RWPE1 (cell line): Measurements from ENCODE around the gene KRTAP5-2.
"Not testable (repeated sequence)": the region's sequence is repeated elsewhere in the genome, so short reads cannot be mapped to it uniquely, and the experiment has no call there.

Experiments
- CTCF ChIA-PET: fragments of 350-600 bp; sonication (Branson Sonifier 250); formaldehyde crosslinking; extraction: SDS; loops from one replicate; lab custom pipeline; 2021; lab: Yijun Ruan, JAX
- POLR2A ChIA-PET: fragments of 400-600 bp; formaldehyde crosslinking; extraction: SDS; loops from one replicate; lab custom pipeline; 2020; ENCODE audit warnings: antibody characterized with exemption; ENCODE audit not compliant: low non-redundant PET; lab: Yijun Ruan, JAX
- DNase-seq: peaks from one replicate; pipeline ENCODE4 v3.0.0; 2012; ENCODE audit warnings: low spot score
- H3K27ac ChIP-seq: fragments of 450-650 bp; 2 replicates; pipeline ENCODE4 v1.5.1; 2017
- CTCF ChIP-seq: fragments of 450-650 bp; conservative IDR thresholded peaks from 2 replicates; pipeline ENCODE4 v1.5.1; 2017; ENCODE audit warnings: low read depth, mild to moderate bottlenecking

KRTAP5-2 gene

GRCh38 chr11:1586699-1587098, 11.4 kb downstream of the KRTAP5-2 start:
- CTCF ChIA-PET, result no interaction called here
- DNase-seq, result no peak
- POLR2A ChIA-PET, result no interaction called here
- no peak overlapping the region for H3K27ac ChIP-seq
- TF ChIP-seq CTCF, result no peak

DNA sequence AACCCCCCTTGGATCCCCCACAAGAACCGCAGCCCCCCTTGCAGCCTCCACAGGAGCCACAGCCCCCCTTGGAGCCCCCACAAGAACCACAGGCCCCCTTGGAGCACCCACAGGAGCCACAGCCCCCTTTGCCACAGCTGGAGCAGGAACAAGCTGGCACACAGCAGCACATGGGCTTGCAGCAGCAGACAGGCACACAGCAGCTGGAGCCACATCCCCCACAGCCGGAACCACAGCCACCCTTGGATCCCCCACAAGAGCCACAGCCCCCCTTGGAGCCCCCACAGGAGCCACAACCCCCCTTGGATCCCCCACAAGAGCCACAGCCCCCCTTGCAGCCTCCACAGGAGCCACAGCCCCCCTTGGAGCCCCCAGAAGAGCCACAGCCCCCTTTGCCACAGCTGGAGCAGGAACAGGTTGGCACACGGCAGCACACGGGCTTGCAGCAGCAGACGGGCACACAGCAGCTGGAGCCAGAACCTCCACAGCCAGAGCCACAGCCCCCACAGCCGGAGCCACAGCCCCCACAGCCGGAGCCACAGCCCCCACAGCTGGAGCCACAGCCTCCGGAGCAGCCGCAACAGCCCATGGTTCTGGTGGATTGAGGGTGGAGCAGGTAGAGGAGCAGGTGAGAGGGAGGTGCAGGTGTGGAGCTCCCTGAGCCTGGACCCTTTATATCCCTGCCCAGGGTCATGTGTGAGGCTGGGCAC, 13.3 kb downstream of the KRTAP5-2 start, which contains the start of gene KRTAP5-1:
Gene KRTAP5-1, minus strand, starts transcription at position 623 of the 710 bp plus-strand sequence. Its CDS starts 34 bp downstream, at position 589.
- DNase-seq, POLR2A ChIA-PET, H3K27ac ChIP-seq: not testable (repeated sequence)
- CTCF ChIA-PET, result interaction anchor here (0.8 kb wide), 1 partner anchor 10 kb away, joined by 3 read pairs; no protein-coding TSS in a partner anchor

DNA sequence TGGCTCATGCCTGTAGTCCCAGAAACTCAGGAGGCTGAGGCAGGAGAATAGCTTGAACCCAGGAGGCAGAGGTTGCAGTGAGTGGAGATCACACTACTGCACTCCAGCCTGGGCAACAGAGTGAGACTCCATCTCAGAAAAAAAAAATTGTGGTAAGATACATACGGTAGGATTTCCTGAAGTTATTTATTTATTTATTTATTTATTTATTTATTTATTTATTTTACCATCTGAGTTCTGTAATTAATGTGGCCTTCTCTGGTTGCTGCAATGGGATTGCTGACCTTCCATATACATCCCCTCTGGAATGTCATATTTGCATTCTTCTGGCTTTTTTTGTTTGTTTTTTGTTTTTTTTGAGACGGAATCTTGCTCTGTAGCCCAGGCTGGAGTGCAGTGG, 15.2 kb downstream of the KRTAP5-2 start:
- POLR2A ChIA-PET, DNase-seq, H3K27ac ChIP-seq, CTCF ChIA-PET: not testable (repeated sequence)

DNA sequence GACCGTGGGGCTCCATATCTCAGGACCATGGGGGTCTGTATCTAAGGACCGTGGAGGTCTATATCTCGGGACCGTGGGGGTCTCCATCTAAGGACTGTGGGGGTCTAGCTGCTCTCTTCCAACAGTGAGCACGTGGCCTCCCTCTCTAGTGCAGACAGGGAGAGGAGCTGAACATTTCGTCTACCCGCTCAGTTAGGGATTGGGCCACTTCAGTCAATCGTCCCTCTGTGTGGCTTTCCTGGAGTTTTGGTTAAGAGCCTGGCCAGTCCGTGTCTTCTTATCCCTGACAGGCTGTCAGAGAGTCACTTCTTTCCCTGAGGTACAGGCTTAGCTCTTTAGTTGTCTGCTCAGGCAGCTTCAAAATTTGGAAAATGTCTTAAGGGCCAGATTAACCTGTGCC, 16.1 kb downstream of the KRTAP5-2 start:
- no peak for TF ChIP-seq CTCF
- CTCF ChIA-PET, result interaction anchor here (0.6 kb wide), 1 partner anchor 562 kb away, joined by 3 read pairs; no protein-coding TSS in a partner anchor
- POLR2A ChIA-PET, result no interaction called here
- DNase-seq, result no peak
- no peak overlapping the region for H3K27ac ChIP-seq

DNA sequence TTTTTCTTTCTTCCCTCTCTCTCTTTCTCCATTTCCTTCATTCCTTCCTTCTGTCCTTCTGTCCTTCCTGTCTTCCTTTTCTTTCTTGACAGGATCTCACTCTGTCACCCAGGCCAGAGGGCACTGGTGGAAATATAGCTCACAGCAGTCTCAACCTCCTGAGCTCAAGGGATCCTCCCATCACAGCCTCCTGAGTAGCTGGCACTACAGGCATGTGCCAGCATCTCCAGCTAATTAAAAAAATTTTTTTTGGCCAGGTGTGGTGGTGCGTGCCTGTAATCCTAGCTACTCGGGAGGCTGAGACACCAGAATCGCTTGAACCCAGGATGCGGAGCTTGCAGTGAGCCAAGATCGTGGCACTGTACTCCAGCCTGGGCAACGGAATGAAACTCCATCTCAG, 21.3 kb downstream of the KRTAP5-2 start:
- no peak for DNase-seq
- H3K27ac ChIP-seq, result no peak overlapping the region
- ChIA-PET POLR2A (no interaction called here), CTCF (interaction anchor here (0.6 to 1.8 kb wide), 4 partner anchors 19 to 50 kb away, joined by 4 to 5 read pairs (median 5); no protein-coding TSS in a partner anchor)
- TF ChIP-seq CTCF, result no peak

DNA sequence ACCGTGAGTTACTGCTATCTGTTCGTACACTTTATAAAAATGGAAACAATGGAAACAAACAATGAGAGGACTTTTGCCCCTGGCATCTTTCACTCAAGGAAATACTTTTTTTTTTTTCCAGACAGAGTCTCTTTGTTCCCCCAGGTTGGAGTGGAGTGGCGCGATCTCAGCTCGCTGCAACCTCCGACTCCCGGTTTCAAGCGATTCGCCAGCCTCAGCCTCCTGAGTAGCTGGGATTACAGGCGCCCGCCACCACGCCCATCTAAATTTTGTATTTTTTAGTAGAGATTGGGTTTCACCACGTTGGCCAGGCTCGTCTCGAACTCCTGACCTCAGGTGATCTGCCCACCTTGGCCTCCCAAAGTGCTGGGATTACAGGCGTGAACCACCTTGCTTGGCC, 22.3 kb downstream of the KRTAP5-2 start:
- POLR2A ChIA-PET, DNase-seq, H3K27ac ChIP-seq: not testable (repeated sequence)
- CTCF ChIA-PET, result interaction anchor here (0.6 to 3.0 kb wide), 7 partner anchors 13 to 845 kb away, joined by 3 to 78 read pairs (median 3); no protein-coding TSS in a partner anchor

DNA sequence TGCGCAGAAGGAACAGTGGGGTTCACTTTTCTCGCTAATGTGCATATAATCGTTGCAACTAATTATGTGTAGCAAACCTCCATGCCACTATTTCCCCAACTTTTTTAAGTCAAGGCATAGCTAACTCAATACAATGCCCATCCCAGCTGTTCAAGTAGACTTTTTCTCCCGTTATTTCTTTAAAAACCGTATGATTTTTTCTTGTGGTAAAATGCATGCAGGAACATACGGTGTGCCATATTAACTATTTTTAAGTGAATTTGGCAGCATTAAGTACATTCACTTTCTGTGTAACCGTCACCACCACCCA, 23.2 kb downstream of the KRTAP5-2 start:
- ChIA-PET POLR2A (interaction anchor here (0.6 to 1.0 kb wide), 2 partner anchors 16 to 65 kb away, joined by 3 read pairs; no protein-coding TSS in a partner anchor), CTCF (interaction anchor here (0.5 to 3.0 kb wide), 19 partner anchors 10 to 578 kb away, joined by 3 to 78 read pairs (median 4); partner anchors contain the start of gene KRTAP5-1)
- no peak for DNase-seq
- TF ChIP-seq CTCF, result peak; percentile 69
- no peak overlapping the region for H3K27ac ChIP-seq

- H3K27ac ChIP-seq, result peak overlapping the region; percentile 13
- peak; percentile 96 for TF ChIP-seq CTCF
- CTCF ChIA-PET, result interaction anchor here (0.5 to 3.0 kb wide), 22 partner anchors 9 to 579 kb away, joined by 3 to 78 read pairs (median 4); partner anchors contain the start of gene KRTAP5-1
- DNase-seq, result peak; percentile 51
- POLR2A ChIA-PET, result interaction anchor here (0.6 to 1.0 kb wide), 2 partner anchors 16 to 65 kb away, joined by 3 read pairs; no protein-coding TSS in a partner anchor
These were observed 23.7 kb downstream of the KRTAP5-2 start for GRCh38 chr11:1574238-1574932.
